Vagina (tissue), 2 donors: ENCODE results near the gene CBY2.

Experiments used
- POLR2A ChIP-seq, 2 donors: fragments of 450-650 bp; IDR thresholded peaks; one replicate each; pipeline ENCODE4 v1.6.1; 2017; ENCODE audit warnings: antibody characterized with exemption in 2 of 2, mild to moderate bottlenecking in 2 of 2, moderate library complexity in 2 of 2
- TF ChIP-seq, protein P1 (sequence below), 3 experiments: fragments of 450-650 bp in 2 of 3; fragments of 200-600 bp in 1 of 3; sonication (generic) in 1 of 3; IDR thresholded peaks; one replicate each; pipeline ENCODE4 v1.5.1; 2017 to 2019; ENCODE audit warnings: antibody characterized with exemption in 3 of 3, mild to moderate bottlenecking in 2 of 3, moderate library complexity in 2 of 3

DNA sequence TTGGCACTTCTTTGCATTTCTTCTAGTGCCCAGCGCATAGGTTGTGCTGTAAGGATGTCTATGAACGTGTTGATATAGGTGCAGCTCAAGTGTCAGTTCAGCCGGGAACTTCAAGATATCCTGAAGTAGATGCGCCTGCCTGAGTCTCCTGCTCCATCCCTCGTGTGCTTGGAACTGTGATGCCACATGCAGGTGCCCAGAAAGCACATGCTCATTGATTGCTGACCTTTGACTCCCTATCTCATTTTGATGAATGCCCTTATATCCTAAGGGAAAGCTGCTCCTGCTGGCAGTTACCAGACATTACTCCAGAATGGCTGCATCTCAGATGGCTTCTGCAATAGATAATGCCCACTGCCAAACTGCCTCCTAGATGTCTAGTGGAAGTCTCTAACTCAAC lies 40.9 kb downstream of the CBY2 start:
- TF ChIP-seq, protein P1, sequence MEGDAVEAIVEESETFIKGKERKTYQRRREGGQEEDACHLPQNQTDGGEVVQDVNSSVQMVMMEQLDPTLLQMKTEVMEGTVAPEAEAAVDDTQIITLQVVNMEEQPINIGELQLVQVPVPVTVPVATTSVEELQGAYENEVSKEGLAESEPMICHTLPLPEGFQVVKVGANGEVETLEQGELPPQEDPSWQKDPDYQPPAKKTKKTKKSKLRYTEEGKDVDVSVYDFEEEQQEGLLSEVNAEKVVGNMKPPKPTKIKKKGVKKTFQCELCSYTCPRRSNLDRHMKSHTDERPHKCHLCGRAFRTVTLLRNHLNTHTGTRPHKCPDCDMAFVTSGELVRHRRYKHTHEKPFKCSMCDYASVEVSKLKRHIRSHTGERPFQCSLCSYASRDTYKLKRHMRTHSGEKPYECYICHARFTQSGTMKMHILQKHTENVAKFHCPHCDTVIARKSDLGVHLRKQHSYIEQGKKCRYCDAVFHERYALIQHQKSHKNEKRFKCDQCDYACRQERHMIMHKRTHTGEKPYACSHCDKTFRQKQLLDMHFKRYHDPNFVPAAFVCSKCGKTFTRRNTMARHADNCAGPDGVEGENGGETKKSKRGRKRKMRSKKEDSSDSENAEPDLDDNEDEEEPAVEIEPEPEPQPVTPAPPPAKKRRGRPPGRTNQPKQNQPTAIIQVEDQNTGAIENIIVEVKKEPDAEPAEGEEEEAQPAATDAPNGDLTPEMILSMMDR (IDR thresholded peaks at IDR 0.05), result no peak
- TF ChIP-seq POLR2A (IDR thresholded peaks at IDR 0.05), result no peak
